OCI-M1 (cell line): ENCODE measurements around the gene ELFN1.
"Not testable (repeated sequence)": the region's sequence is repeated elsewhere in the genome, so short reads cannot be mapped to it uniquely, and the experiment has no call there.

Experiments used
- DNase-seq: peaks from one replicate; lab custom pipeline; 2025; lab: John Stamatoyannopoulos, UW

Gene ELFN1

GRCh38 chr7:1755783-1756625 is 85.9 kb downstream of the ELFN1 start:
- DNase-seq: no peak

- no peak for DNase-seq
Measured at GRCh38 chr7:1757601-1758000, 87.5 kb downstream of the ELFN1 start.

GRCh38 chr7:1758028-1758858 is 88.2 kb downstream of the ELFN1 start:
- peak; percentile 17 for DNase-seq

- peak; percentile 19 for DNase-seq
Measured at GRCh38 chr7:1758859-1759521, 88.9 kb downstream of the ELFN1 start.

- DNase-seq: no peak
Measured at GRCh38 chr7:1761097-1761496, 91.0 kb downstream of the ELFN1 start.

GRCh38 chr7:1761774-1762173 is 91.7 kb downstream of the ELFN1 start:
- no peak for DNase-seq

GRCh38 chr7:1762238-1762945 is 92.3 kb downstream of the ELFN1 start:
- no peak for DNase-seq

- no peak for DNase-seq
Measured at GRCh38 chr7:1763033-1763432, 93.0 kb downstream of the ELFN1 start.

- not testable (repeated sequence) for DNase-seq
Measured at GRCh38 chr7:1763911-1764310, 93.8 kb downstream of the ELFN1 start.

- DNase-seq: no peak
Measured at GRCh38 chr7:1765336-1765735, 95.3 kb downstream of the ELFN1 start.

GRCh38 chr7:1767524-1767923 is 97.4 kb downstream of the ELFN1 start:
- peak; percentile 8 for DNase-seq

GRCh38 chr7:1768832-1769231 is 98.8 kb downstream of the ELFN1 start:
- no peak for DNase-seq

GRCh38 chr7:1769286-1770200 is 99.5 kb downstream of the ELFN1 start:
- no peak for DNase-seq

- no peak for DNase-seq
Measured at GRCh38 chr7:1770331-1770730, 100.3 kb downstream of the ELFN1 start.

- no peak for DNase-seq
Measured at GRCh38 chr7:1775389-1775788, 105.3 kb downstream of the ELFN1 start.

GRCh38 chr7:1777122-1777521 is 107.0 kb downstream of the ELFN1 start:
- DNase-seq: no peak

GRCh38 chr7:1779445-1779844 is 109.4 kb downstream of the ELFN1 start:
- DNase-seq: no peak

- DNase-seq: no peak
Measured at GRCh38 chr7:1781369-1781768, 111.3 kb downstream of the ELFN1 start.

GRCh38 chr7:1785839-1786238 is 115.8 kb downstream of the ELFN1 start:
- no peak for DNase-seq

- no peak for DNase-seq
Measured at GRCh38 chr7:1787241-1787640, 117.2 kb downstream of the ELFN1 start.

- no peak for DNase-seq
Measured at GRCh38 chr7:1787681-1788235, 117.7 kb downstream of the ELFN1 start.
